ENCODE results near the gene ZC3H12D.
A peak's percentile ranks its signal among the peaks of the same experiment; 100 is the strongest.
"Not testable (repeated sequence)": the region's sequence is repeated elsewhere in the genome, so short reads cannot be mapped to it uniquely, and the experiment has no call there.

Gene ZC3H12D

DNA sequence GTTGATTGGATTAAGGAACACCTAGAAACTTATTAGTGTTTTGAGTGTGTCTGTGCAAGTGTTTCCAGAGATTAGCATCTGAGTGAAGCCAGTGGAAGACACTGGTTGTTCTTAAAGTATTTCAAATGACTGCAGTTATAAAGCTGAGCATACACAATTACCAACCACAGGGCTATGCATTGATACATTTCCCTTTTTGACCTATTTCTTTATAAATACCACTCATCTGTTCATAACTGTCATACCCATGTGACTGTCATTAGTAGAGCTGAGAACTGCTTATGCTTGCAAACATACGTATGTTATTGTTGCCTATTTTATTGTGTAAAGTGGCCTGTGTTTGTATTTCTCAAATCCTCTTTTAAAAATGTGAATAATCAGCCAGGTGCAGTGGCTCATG lies 15.3 kb upstream of the ZC3H12D start:
- H3K27me3 ChIP-seq (ENCODE audit: insufficient read depth, low read length), result no peaks in the 10 kb centered on the region
- H3K4me1 ChIP-seq (ENCODE audit: control insufficient read depth, insufficient read depth, low read length, unreplicated experiment), result peaks cover 19% of the 10 kb centered on the region
- H3K79me2 ChIP-seq (ENCODE audit: control insufficient read depth, insufficient read depth, low read length, unreplicated experiment), result no peaks in the 10 kb centered on the region
- no peak overlapping the region for H3K27ac ChIP-seq (ENCODE audit: low read depth, low read length)
- no peak overlapping the region for H3K4me3 ChIP-seq (ENCODE audit: low read depth, low read length)
- no peaks in the 10 kb centered on the region for H3K36me3 ChIP-seq (ENCODE audit: insufficient read depth, low read length)
- no peak overlapping the region for H2AFZ ChIP-seq (ENCODE audit: low read length, unreplicated experiment)

DNA sequence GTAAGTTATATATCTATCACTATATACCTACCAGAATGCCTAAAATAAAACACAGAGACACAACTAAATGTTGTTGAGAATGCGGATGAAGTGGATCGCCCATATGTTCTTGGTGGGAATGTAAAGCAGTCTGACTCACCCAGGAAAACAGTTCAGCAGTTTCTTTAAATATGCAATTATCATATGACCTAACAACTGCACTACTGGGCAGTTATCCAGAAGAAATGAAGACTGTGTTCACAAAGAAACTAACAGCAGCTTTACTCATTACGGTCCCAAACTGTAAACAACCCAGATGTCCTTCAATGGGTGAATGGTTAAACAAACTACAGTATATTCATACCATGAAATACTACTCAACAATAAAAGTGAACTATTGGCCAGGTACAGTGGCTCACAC lies 14.3 kb upstream of the ZC3H12D start:
- no peaks in the 10 kb centered on the region for H3K27me3 ChIP-seq (ENCODE audit: insufficient read depth, low read length)
- no peak overlapping the region for H2AFZ ChIP-seq (ENCODE audit: low read length, unreplicated experiment)
- H3K27ac ChIP-seq (ENCODE audit: low read depth, low read length), result peak overlapping the region; percentile 38; the same call in 1 of the 2 replicates
- H3K79me2 ChIP-seq (ENCODE audit: control insufficient read depth, insufficient read depth, low read length, unreplicated experiment), result no peaks in the 10 kb centered on the region
- no peak overlapping the region for H3K4me3 ChIP-seq (ENCODE audit: low read depth, low read length)
- H3K36me3 ChIP-seq (ENCODE audit: insufficient read depth, low read length), result no peaks in the 10 kb centered on the region
- H3K4me1 ChIP-seq (ENCODE audit: control insufficient read depth, insufficient read depth, low read length, unreplicated experiment), result peaks cover 21% of the 10 kb centered on the region

DNA sequence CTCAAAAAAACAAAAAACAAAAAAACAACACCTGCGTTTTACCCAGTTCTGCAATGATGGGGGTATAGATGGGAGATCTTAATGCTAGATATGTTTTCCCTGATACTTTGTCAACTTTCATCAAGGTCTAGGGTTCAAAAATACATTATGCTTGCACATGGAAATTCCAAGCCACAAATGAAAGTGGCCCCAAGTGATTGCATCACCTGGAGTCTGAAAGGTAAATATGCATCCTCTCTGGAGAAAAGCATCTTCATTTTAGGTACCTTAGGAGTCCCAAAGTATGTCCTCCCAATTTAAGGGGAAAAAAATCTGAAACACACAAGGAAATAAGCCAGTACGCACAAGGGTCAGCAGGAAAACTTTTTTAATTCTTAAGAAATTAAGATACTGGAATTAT lies 12.6 kb upstream of the ZC3H12D start:
- Histone ChIP-seq H3K27ac (ENCODE audit: low read depth, low read length) (no peak overlapping the region), H3K36me3 (ENCODE audit: insufficient read depth, low read length) (no peaks in the 10 kb centered on the region), H3K4me1 (ENCODE audit: control insufficient read depth, insufficient read depth, low read length, unreplicated experiment) (peaks cover 21% of the 10 kb centered on the region), H3K4me3 (ENCODE audit: low read depth, low read length) (no peak overlapping the region), H2AFZ (ENCODE audit: low read length, unreplicated experiment) (no peak overlapping the region), H3K27me3 (ENCODE audit: insufficient read depth, low read length) (no peaks in the 10 kb centered on the region), H3K79me2 (ENCODE audit: control insufficient read depth, insufficient read depth, low read length, unreplicated experiment) (no peaks in the 10 kb centered on the region)

DNA sequence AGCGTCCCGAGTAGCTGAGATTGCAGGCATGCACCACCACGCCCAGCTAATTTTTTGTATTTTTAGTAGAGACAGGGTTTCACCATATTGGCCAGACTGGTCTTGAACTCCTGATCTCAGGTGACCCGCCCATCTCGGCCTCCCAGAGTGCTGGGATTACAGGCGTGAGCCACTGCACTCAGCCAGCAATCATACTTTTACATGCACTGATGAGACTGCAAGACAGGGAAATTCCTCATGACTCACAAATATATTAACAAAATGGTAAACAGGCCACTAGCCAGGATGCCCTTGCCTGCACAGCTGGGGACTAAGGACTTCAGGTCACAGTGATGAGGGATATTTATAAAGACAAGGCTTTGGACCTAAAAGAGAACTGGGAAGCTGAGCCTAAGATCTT lies 11.8 kb upstream of the ZC3H12D start:
- H3K27me3 ChIP-seq (ENCODE audit: insufficient read depth, low read length); H3K36me3 ChIP-seq (ENCODE audit: insufficient read depth, low read length); H3K27ac ChIP-seq (ENCODE audit: low read depth, low read length); H3K79me2 ChIP-seq (ENCODE audit: control insufficient read depth, insufficient read depth, low read length, unreplicated experiment); H2AFZ ChIP-seq (ENCODE audit: low read length, unreplicated experiment); H3K4me3 ChIP-seq (ENCODE audit: low read depth, low read length): not testable (repeated sequence)
- peaks cover 21% of the 10 kb centered on the region for H3K4me1 ChIP-seq (ENCODE audit: control insufficient read depth, insufficient read depth, low read length, unreplicated experiment)

DNA sequence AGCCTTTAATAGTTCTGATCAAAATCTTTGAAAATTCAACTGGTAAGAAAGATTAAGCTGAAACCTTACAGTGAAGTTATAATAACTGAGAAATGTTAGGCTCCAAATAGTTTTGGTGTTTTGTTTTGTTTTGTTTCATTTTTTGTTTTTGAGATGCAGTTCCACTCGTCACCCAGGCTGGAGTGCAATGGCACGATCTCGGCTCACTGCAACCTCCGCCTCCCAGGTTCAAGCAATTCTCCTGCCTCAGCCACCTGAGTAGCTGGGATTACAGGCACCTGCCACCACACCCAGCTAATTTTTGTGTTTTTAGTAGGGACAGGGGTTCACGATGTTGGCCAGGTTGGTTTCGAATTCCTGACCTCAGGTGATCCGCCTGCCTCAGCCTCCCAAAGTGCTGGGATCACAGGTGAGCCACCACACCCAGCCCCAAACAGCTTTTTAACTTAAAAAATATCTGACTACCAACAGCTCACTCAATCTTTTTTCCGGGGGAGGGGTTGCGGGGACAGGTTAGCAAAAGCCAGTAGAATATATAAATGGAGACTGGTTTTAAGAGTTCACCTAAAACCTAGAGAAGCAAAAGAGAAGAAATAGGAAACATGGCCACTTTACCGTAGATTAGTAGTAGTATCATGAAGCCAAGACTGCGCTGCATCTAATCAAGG lies 10.7 kb upstream of the ZC3H12D start:
- not testable (repeated sequence) for H3K4me3 ChIP-seq (ENCODE audit: low read depth, low read length); H3K79me2 ChIP-seq (ENCODE audit: control insufficient read depth, insufficient read depth, low read length, unreplicated experiment); H3K27me3 ChIP-seq (ENCODE audit: insufficient read depth, low read length); H3K27ac ChIP-seq (ENCODE audit: low read depth, low read length); H3K36me3 ChIP-seq (ENCODE audit: insufficient read depth, low read length); H2AFZ ChIP-seq (ENCODE audit: low read length, unreplicated experiment)
- peaks cover 21% of the 10 kb centered on the region for H3K4me1 ChIP-seq (ENCODE audit: control insufficient read depth, insufficient read depth, low read length, unreplicated experiment)

DNA sequence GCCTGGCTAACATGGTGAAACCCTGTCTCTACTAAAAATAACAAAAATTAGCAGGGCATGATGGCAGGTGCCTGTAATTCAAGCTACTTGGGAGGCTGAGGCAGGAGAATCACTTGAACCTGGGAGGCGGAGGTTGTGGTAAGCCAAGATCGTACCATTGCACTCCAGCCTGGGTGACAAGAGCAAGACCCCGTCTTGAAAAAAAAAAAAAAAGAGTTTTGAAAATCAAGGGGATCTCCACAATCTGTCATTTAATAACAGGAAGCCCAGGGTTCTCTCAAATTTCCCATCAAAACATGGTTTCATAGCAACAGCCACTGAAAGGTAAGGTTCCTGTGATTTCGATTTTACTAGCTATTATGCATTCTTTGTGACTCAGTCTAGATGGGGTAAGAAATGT lies 10.0 kb upstream of the ZC3H12D start:
- H2AFZ ChIP-seq (ENCODE audit: low read length, unreplicated experiment); H3K79me2 ChIP-seq (ENCODE audit: control insufficient read depth, insufficient read depth, low read length, unreplicated experiment); H3K27me3 ChIP-seq (ENCODE audit: insufficient read depth, low read length); H3K27ac ChIP-seq (ENCODE audit: low read depth, low read length); H3K4me3 ChIP-seq (ENCODE audit: low read depth, low read length); H3K36me3 ChIP-seq (ENCODE audit: insufficient read depth, low read length): not testable (repeated sequence)
- H3K4me1 ChIP-seq (ENCODE audit: control insufficient read depth, insufficient read depth, low read length, unreplicated experiment), result peaks cover 21% of the 10 kb centered on the region

DNA sequence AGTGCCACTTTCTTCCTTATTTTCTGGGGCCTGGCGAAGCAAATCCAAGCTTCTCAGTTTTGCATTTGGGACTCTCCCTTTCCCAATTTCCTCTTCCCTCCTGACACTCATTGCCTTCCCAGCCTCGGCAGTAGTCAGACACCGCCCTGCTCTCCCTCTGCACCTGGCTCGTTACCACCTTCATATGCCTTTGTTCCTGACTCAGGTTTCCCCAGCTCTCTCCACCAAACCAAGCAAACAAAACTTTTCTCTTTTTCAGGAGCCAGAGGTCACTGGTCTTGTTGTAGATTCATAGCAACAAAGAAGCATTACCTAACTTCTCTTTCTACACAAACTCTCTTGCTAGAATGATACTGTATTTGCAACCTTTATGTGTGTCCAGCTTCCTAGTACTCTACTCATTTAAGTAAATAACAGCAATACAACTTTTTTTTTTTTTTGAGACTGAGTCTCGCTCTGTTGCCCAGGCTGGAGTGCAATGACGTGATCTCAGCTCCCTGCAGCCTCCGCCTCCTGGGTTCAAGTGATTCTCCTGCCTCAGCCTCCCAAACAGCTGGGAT lies 9.0 kb upstream of the ZC3H12D start:
- Histone ChIP-seq H3K27me3 (ENCODE audit: insufficient read depth, low read length) (no peaks in the 10 kb centered on the region), H3K4me3 (ENCODE audit: low read depth, low read length) (no peak overlapping the region), H2AFZ (ENCODE audit: low read length, unreplicated experiment) (no peak overlapping the region), H3K79me2 (ENCODE audit: control insufficient read depth, insufficient read depth, low read length, unreplicated experiment) (no peaks in the 10 kb centered on the region), H3K36me3 (ENCODE audit: insufficient read depth, low read length) (no peaks in the 10 kb centered on the region), H3K4me1 (ENCODE audit: control insufficient read depth, insufficient read depth, low read length, unreplicated experiment) (peaks cover 15% of the 10 kb centered on the region), H3K27ac (ENCODE audit: low read depth, low read length) (no peak overlapping the region)

DNA sequence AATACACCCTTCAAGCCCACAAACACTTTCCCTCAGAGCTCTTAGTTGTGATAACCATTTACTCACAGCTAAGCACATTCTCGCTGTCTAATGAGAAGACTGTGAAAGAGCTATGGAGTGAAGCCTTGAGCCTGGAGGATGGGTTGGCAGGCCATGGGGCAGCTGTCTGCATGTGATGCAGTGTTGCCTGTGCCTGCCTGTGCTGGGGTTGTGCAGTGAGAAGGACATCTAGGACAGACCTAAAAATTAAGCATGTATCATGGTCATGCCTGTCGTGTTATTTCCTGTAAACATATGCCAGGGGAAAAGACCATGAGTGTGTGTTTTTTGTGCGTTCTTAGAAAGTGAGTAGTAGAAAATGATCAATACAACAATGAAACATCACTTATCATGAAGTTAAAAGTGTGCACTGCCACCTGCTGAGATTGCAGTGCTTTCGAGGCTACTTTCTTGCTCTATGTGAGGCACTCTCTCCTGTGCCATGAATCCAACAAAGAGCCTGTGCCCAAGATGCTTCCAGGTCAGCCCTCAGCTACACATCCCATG lies 8.1 kb upstream of the ZC3H12D start:
- Histone ChIP-seq H3K36me3 (ENCODE audit: insufficient read depth, low read length) (no peaks in the 10 kb centered on the region), H3K27me3 (ENCODE audit: insufficient read depth, low read length) (no peaks in the 10 kb centered on the region), H3K79me2 (ENCODE audit: control insufficient read depth, insufficient read depth, low read length, unreplicated experiment) (no peaks in the 10 kb centered on the region), H3K4me3 (ENCODE audit: low read depth, low read length) (no peak overlapping the region), H3K4me1 (ENCODE audit: control insufficient read depth, insufficient read depth, low read length, unreplicated experiment) (peaks cover 12% of the 10 kb centered on the region), H2AFZ (ENCODE audit: low read length, unreplicated experiment) (no peak overlapping the region), H3K27ac (ENCODE audit: low read depth, low read length) (no peak overlapping the region)

DNA sequence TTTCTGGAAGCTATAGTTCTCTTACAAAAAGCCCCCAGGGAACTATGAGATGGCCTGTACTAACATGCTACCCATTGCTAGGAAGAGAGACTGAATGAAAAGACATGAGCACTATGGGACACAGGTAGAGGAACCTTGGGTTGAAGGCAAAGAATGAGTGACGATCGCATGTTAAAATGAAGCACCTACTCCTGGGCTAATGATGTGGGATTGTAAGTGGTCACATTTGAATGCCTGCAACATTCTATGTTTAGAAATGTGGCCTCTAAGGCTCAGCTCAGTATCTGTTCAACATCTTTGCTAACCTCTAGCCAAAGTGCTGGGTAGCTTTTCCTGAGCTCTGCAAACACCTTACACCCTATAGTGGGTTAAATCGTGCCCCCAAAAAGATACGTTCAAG lies 5.2 kb upstream of the ZC3H12D start:
- H3K4me3 ChIP-seq (ENCODE audit: low read depth, low read length), result no peak overlapping the region
- peaks cover 7% of the 10 kb centered on the region for H3K4me1 ChIP-seq (ENCODE audit: control insufficient read depth, insufficient read depth, low read length, unreplicated experiment)
- no peak overlapping the region for H3K27ac ChIP-seq (ENCODE audit: low read depth, low read length)
- H3K36me3 ChIP-seq (ENCODE audit: insufficient read depth, low read length), result no peaks in the 10 kb centered on the region
- H3K27me3 ChIP-seq (ENCODE audit: insufficient read depth, low read length), result no peaks in the 10 kb centered on the region
- no peaks in the 10 kb centered on the region for H3K79me2 ChIP-seq (ENCODE audit: control insufficient read depth, insufficient read depth, low read length, unreplicated experiment)
- no peak overlapping the region for H2AFZ ChIP-seq (ENCODE audit: low read length, unreplicated experiment)

DNA sequence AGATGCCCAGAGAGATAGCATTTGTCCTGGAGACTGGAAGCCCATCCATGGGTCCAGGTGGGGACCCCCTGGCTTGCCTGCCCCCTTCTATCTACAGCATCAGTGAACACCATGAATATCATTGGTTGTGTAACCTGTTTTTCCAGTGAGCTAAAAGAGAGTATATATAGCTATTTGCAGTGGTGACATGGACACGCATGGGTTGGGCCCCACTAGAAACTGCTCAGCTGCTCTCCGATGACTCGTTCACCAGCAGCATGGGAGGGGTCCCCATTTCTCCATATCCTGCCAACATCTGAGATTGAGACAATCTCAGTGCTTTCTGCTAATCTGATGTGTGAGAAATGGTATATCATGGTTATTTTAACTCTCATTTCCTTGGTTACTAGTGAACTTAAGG lies 4.0 kb upstream of the ZC3H12D start:
- Histone ChIP-seq H3K27ac (ENCODE audit: low read depth, low read length) (no peak overlapping the region), H3K4me1 (ENCODE audit: control insufficient read depth, insufficient read depth, low read length, unreplicated experiment) (peaks cover 11% of the 10 kb centered on the region), H3K27me3 (ENCODE audit: insufficient read depth, low read length) (no peaks in the 10 kb centered on the region), H2AFZ (ENCODE audit: low read length, unreplicated experiment) (no peak overlapping the region), H3K36me3 (ENCODE audit: insufficient read depth, low read length) (no peaks in the 10 kb centered on the region), H3K4me3 (ENCODE audit: low read depth, low read length) (no peak overlapping the region), H3K79me2 (ENCODE audit: control insufficient read depth, insufficient read depth, low read length, unreplicated experiment) (no peaks in the 10 kb centered on the region)

DNA sequence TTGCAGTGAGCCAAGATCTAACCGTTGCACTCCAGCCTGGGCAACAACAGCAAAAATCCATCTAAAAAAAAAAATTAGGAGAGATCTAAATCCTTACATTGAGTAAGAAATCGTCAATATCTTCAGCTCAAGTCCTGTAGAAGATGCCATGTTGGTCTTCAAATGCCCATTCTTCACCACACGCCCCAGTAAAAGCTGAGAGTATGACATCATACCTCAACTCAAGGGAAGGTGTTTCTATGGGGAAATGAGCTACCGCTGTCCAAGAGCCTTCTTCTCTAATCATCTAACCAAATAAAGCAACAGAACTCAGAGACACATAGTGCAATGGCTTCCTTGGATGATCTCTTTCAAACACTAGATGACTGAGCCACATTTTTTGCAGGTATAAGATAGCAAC lies 2.5 kb upstream of the ZC3H12D start:
- Histone ChIP-seq H3K36me3 (ENCODE audit: insufficient read depth, low read length) (no peaks in the 10 kb centered on the region), H3K27me3 (ENCODE audit: insufficient read depth, low read length) (no peaks in the 10 kb centered on the region), H3K79me2 (ENCODE audit: control insufficient read depth, insufficient read depth, low read length, unreplicated experiment) (no peaks in the 10 kb centered on the region), H3K4me1 (ENCODE audit: control insufficient read depth, insufficient read depth, low read length, unreplicated experiment) (peaks cover 11% of the 10 kb centered on the region), H3K4me3 (ENCODE audit: low read depth, low read length) (no peak overlapping the region), H2AFZ (ENCODE audit: low read length, unreplicated experiment) (no peak overlapping the region), H3K27ac (ENCODE audit: low read depth, low read length) (no peak overlapping the region)

Data from ACC112 (cell line).